Measurements from ENCODE around the gene FAM229A.

FAM229A gene

GRCh38 chr1:32327204-32327603 lies 35.1 kb downstream of the FAM229A start:
- no peak for DNase-seq

GRCh38 chr1:32321712-32322291 lies 40.5 kb downstream of the FAM229A start:
- no peak for DNase-seq

- no peak for DNase-seq
These were observed 44.0 kb downstream of the FAM229A start for GRCh38 chr1:32318127-32318869.

GRCh38 chr1:32316903-32317277 lies 45.4 kb downstream of the FAM229A start:
- no peak for DNase-seq

- DNase-seq: no peak
These were observed 50.4 kb downstream of the FAM229A start for GRCh38 chr1:32311709-32312393.
